Neural crest cell (in vitro differentiated cells): ENCODE measurements around the gene CLCN4. TPM values are rescaled to one million over a fixed set of nuclear protein-coding genes. Genes with fewer than 3 reads are reported as not detected.

Experiments
- DNase-seq: peaks from one replicate; pipeline ENCODE4 v3.0.0; 2021; ENCODE audit warnings: low read depth, mixed read lengths, low spot score
- H3K27ac Mint-ChIP-seq: one replicate; pipeline ENCODE4 v1.8.0; 2021; ENCODE audit warnings: mild to moderate bottlenecking, mixed read lengths; ENCODE audit not compliant: unreplicated experiment
- H3K27me3 Mint-ChIP-seq: 2 replicates; pipeline ENCODE4 v1.8.0; 2021; ENCODE audit warnings: low read depth, mild to moderate bottlenecking, mixed read lengths
- H3K36me3 Mint-ChIP-seq: 2 replicates; pipeline ENCODE4 v1.8.0; 2021; ENCODE audit warnings: low read depth, mild to moderate bottlenecking, mixed read lengths
- H3K4me1 Mint-ChIP-seq: 2 replicates; pipeline ENCODE4 v1.8.0; 2021; ENCODE audit warnings: mixed read lengths
- H3K4me3 Mint-ChIP-seq: one replicate; pipeline ENCODE4 v1.8.0; 2021; ENCODE audit warnings: mild to moderate bottlenecking, mixed read lengths
- H3K9me3 Mint-ChIP-seq: 2 replicates; pipeline ENCODE4 v1.8.0; 2021; ENCODE audit warnings: mixed read lengths
- long read RNA-seq: library from polyadenylated mRNA; unstranded; transcript quantifications from one replicate; pipeline ENCODE4 v2.0.0, GENCODE V29; 2020
- total RNA-seq: library from RNA; stranded (reverse); gene quantifications from 2 replicates; pipeline ENCODE4 v1.2.1, GENCODE V29; 2021
- TF ChIP-seq, protein P1 (sequence below): fragments of 200-600 bp; sonication (generic); conservative IDR thresholded peaks from 2 replicates; pipeline ENCODE4 v1.5.0; 2021; ENCODE audit warnings: antibody characterized with exemption, mild to moderate bottlenecking

The CLCN4 gene
- 8.8 and 9.0 TPM in 2 replicates for total RNA-seq
- long read RNA-seq, full-length matches to known transcripts: 2 of 17 reads
- long read RNA-seq, partial matches to known transcripts: 13 of 17 reads
- long read RNA-seq, other reads (novel, unspliced or antisense): 2 of 17 reads

DNA sequence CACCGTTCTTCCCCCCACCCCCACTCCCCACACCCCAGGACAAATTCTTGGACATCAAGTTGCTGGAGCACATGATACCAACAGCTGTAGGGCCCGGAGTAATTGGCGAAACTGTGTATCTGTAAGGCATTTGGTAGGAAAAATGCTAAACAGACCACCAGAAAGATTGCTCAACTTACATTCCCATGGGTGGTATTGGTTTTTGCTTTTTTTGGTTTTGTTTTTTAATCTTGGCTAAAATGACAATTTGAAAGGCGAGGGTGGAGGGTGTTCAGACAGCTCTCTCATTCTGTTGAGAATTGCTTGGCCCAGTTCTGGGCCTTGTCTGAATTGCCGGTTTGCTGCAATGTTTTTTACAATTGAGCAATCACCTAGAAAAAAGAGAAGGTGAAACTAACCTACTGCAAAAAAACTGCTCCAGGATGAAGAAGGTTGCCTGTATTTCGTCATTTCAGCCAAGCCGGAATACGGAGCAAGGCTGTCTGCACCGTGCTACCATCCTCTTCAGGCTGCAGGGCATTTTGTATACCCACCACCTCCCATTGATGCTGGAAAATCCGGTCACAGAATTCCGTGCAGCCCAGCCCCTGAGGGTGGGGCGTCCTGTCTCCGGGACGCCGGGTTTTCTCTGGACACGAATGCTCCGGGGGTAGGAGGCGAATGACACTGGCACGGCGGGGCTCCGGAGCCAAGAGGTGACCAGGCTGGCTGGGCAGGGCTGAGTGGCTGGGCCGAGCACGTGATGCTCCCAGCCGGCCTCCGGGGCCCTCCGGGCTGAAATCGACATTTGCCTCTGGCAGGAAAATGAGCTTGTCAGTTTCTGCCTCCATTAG, at the start of gene CLCN4:
Gene CLCN4, plus strand, starts transcription at position 777 of the 833 bp plus-strand sequence. CDS start 28,058 bp downstream, outside the sequence.
- DNase-seq: peak; percentile 30
- Mint-ChIP-seq H3K9me3 (peaks cover 4% of the 10 kb centered on the region), H3K4me1 (peaks cover 21% of the 10 kb centered on the region), H3K36me3 (no peaks in the 10 kb centered on the region), H3K27me3 (no peaks in the 10 kb centered on the region), H3K4me3 (peak within 1 kb of the TSS; percentile 66), H3K27ac (no peak within 1 kb of the TSS)
- TF ChIP-seq, protein P1, sequence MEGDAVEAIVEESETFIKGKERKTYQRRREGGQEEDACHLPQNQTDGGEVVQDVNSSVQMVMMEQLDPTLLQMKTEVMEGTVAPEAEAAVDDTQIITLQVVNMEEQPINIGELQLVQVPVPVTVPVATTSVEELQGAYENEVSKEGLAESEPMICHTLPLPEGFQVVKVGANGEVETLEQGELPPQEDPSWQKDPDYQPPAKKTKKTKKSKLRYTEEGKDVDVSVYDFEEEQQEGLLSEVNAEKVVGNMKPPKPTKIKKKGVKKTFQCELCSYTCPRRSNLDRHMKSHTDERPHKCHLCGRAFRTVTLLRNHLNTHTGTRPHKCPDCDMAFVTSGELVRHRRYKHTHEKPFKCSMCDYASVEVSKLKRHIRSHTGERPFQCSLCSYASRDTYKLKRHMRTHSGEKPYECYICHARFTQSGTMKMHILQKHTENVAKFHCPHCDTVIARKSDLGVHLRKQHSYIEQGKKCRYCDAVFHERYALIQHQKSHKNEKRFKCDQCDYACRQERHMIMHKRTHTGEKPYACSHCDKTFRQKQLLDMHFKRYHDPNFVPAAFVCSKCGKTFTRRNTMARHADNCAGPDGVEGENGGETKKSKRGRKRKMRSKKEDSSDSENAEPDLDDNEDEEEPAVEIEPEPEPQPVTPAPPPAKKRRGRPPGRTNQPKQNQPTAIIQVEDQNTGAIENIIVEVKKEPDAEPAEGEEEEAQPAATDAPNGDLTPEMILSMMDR: no peak

DNA sequence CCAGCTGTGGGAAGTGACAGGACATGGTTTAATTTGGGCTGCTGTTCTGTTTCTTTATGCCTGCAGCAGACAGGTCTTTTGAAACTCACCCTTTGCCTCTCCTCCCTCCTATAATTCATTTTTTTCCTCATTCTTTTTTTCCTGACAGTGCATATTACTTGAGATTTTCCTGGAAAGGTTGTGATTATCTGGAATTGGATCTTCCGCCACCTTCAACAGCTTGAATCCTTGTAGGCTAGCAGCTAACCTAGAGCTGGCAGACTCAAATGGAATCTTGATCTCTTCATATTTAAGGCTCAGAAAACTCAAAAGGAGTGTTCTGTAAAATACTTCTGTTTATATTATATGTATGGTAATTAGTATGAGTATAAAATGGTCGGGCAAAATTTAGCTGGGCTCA, 49.3 kb upstream of the CLCN4 start:
- no peak for DNase-seq
- H3K27ac Mint-ChIP-seq: no peak overlapping the region
- TF ChIP-seq, protein P1: no peak
- H3K4me3 Mint-ChIP-seq: no peak overlapping the region
- peaks cover 27% of the 10 kb centered on the region for H3K4me1 Mint-ChIP-seq
- H3K27me3 Mint-ChIP-seq: no peaks in the 10 kb centered on the region
- no peaks in the 10 kb centered on the region for H3K9me3 Mint-ChIP-seq
- H3K36me3 Mint-ChIP-seq: peaks cover 6% of the 10 kb centered on the region

DNA sequence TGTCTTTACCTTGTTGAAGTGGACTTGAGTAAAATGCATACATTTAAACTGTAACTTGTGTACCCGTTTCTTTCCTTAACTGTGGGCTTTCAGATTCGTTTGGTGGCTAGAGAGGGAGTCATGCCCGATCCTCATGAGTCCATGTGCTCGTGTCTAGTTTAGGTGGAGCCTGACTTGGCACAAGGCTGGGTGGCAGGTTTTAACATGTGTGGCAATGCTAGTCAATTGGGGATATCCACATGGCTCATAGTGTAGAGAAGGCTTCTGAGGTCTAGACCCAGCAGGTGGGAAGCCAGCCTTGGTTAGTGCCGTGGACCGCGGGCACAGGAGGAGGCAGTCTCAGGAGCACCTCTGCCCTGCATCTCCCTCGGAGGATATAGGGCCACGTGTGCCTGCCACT, 48.5 kb upstream of the CLCN4 start:
- TF ChIP-seq, protein P1: no peak
- no peak overlapping the region for H3K4me3 Mint-ChIP-seq
- peaks cover 27% of the 10 kb centered on the region for H3K4me1 Mint-ChIP-seq
- peaks cover 6% of the 10 kb centered on the region for H3K36me3 Mint-ChIP-seq
- no peak overlapping the region for H3K27ac Mint-ChIP-seq
- H3K27me3 Mint-ChIP-seq: no peaks in the 10 kb centered on the region
- no peaks in the 10 kb centered on the region for H3K9me3 Mint-ChIP-seq
- DNase-seq: no peak

DNA sequence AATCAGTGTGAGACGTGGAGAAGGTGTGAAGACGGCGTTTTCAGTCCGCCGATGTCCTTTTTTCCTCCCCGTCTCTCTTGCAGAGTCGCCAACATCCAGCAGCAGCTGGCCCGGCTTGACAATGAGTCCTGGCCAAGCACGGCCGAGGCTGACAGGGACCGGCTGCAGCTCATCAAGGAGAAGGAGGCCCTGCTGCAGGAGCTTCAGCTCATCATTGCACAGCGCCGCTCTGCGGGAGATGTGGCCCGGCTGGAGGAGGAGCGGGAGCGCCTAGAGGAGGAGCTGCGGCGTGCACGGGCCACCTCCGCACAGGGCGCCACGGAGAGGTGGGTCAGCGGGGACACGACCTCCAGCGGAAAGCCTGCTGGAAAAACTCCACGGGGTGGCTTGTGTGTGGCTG, 47.1 kb upstream of the CLCN4 start:
- H3K36me3 Mint-ChIP-seq: peaks cover 3% of the 10 kb centered on the region
- H3K9me3 Mint-ChIP-seq: no peaks in the 10 kb centered on the region
- no peak overlapping the region for H3K4me3 Mint-ChIP-seq

DNA sequence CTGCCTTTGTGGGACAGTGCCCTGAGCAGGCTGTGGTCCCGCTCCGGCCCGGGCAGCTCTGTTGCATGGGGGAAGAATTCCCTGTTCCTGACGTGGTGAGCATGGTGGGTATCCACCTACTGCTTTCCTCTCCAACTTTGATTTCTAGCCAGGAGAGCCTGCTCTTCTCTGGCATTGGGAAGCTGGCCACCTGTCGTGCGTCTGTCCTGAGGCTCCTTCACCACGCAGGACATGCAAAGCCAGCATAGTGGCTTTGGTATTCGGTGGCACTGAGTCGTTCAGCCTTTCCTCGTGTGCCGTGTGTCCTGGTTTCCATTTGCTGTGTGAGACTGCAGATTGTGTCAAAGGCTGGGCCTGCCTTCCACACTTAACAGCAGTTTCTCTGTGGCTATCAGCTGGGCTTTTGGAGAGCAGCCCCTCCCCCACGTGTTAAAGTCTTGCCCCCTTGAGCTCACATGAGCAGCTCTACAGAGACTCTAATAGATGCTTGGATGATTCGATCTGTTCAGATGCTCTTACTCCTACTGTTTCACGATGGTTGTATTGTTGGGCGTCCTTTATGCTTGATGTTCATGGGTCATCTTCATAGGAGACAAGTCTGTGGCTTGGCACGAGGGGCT, 46.3 kb upstream of the CLCN4 start:
- Mint-ChIP-seq H3K4me1 (peaks cover 25% of the 10 kb centered on the region), H3K27me3 (no peaks in the 10 kb centered on the region), H3K36me3 (peaks cover 3% of the 10 kb centered on the region), H3K27ac (peak overlapping the region; percentile 80), H3K9me3 (no peaks in the 10 kb centered on the region), H3K4me3 (no peak overlapping the region)
- TF ChIP-seq, protein P1: no peak
- no peak for DNase-seq

More for the DNA sequence above, 47.1 kb upstream of the CLCN4 start:
- Mint-ChIP-seq H3K4me1 (peaks cover 27% of the 10 kb centered on the region), H3K27ac (no peak overlapping the region), H3K27me3 (no peaks in the 10 kb centered on the region)
- no peak for DNase-seq
- TF ChIP-seq, protein P1: no peak
